H1 (cell line): ENCODE results near the gene LIF. TPM values are rescaled to one million over a fixed set of nuclear protein-coding genes. Genes with fewer than 3 reads are reported as not detected.

Experiments
- CTCF ChIA-PET: fragments of 300-600 bp; sonication (Branson Sonifier 250); formaldehyde crosslinking; loops from one replicate; lab custom pipeline; 2021; ENCODE audit not compliant: partially characterized antibody; lab: Charles Lee
- POLR2A ChIA-PET: fragments of 300-600 bp; sonication (Branson Sonifier 250); formaldehyde crosslinking; loops from one replicate; lab custom pipeline; 2021; ENCODE audit warnings: inconsistent platforms; ENCODE audit not compliant: partially characterized antibody; lab: Charles Lee
- DNase-seq, 2 experiments: peaks; one replicate each; pipeline versions ENCODE4 v3.0.0 to v3.0.0-alpha.2; 2010 to 2022; ENCODE audit warnings: low spot score in 2 of 2, low read depth in 1 of 2, mixed read lengths in 1 of 2
- FAIRE-seq: peaks from 2 replicates; lab custom pipeline; 2011; peaks lifted over from hg19 to GRCh38; lab: Jason Lieb, UNC
- H2AFZ ChIP-seq: 2 replicates; pipeline ENCODE4 v1.8.1; 2012; ENCODE audit warnings: low read length, inconsistent platforms
- H2AK5ac ChIP-seq: 2 replicates; pipeline ENCODE4 v1.6.1; 2013; ENCODE audit warnings: low read depth, low read length
- H2BK120ac ChIP-seq: replicated peaks from 2 replicates; pipeline ENCODE3; 2013; ENCODE audit warnings: low read depth, low read length, inconsistent platforms
- H2BK12ac ChIP-seq: 2 replicates; pipeline ENCODE4 v1.6.1; 2013; ENCODE audit warnings: low read depth, low read length
- H2BK15ac ChIP-seq: 2 replicates; pipeline ENCODE4 v1.6.1; 2013; ENCODE audit warnings: low read length
- H2BK20ac ChIP-seq: 2 replicates; pipeline ENCODE4 v1.6.1; 2013; ENCODE audit warnings: low read length
- H2BK5ac ChIP-seq: 2 replicates; pipeline ENCODE4 v1.6.1; 2013; ENCODE audit warnings: low read depth, low read length
- H3K14ac ChIP-seq: 2 replicates; pipeline ENCODE4 v1.6.1; 2013; ENCODE audit warnings: inconsistent platforms; ENCODE audit not compliant: insufficient read length
- H3K18ac ChIP-seq: 2 replicates; pipeline ENCODE4 v1.6.1; 2013; ENCODE audit warnings: low read length; ENCODE audit errors: extremely low read depth
- H3K23ac ChIP-seq: 2 replicates; pipeline ENCODE4 v1.6.1; 2013; ENCODE audit warnings: inconsistent platforms; ENCODE audit not compliant: insufficient read length
- H3K23me2 ChIP-seq: 2 replicates; pipeline ENCODE4 v1.6.1; 2013; ENCODE audit warnings: low read depth, low read length
- H3K27ac ChIP-seq: 2 replicates; pipeline ENCODE4 v1.6.1; 2011; ENCODE audit warnings: low read depth, low read length, inconsistent platforms
- H3K27me3 ChIP-seq, 4 experiments: replicated peaks in 1 of 4; 1 replicate in 1 of 4; 2 replicates in 3 of 4; pipeline versions ENCODE4 v1.6.1 to v1.8.1; 2011 to 2013; ENCODE audit warnings: low read length in 3 of 4, mild to moderate bottlenecking in 3 of 4, inconsistent platforms in 2 of 4, mixed read lengths in 2 of 4, moderate library complexity in 1 of 4; ENCODE audit not compliant: control insufficient read depth in 3 of 4, insufficient read depth in 3 of 4; ENCODE audit errors: extremely low read depth in 1 of 4
- H3K36me3 ChIP-seq, 4 experiments: 2 replicates each; pipeline versions ENCODE4 v1.6.1 to v1.8.1; 2011 to 2013; ENCODE audit warnings: mild to moderate bottlenecking in 4 of 4, low read length in 3 of 4, moderate library complexity in 2 of 4, control low read depth in 1 of 4, inconsistent platforms in 1 of 4; ENCODE audit not compliant: insufficient read depth in 4 of 4, control insufficient read depth in 2 of 4
- H3K4ac ChIP-seq: replicated peaks from 2 replicates; pipeline ENCODE3; 2013; ENCODE audit warnings: low read length, low read depth, mixed read lengths, inconsistent platforms; ENCODE audit not compliant: insufficient read length
- H3K4me1 ChIP-seq, 4 experiments: replicated peaks in 1 of 4; 1 replicate in 1 of 4; 2 replicates in 3 of 4; pipeline versions ENCODE4 v1.6.1 to v1.8.1; 2011 to 2013; ENCODE audit warnings: low read length in 3 of 4, inconsistent platforms in 2 of 4, mixed read lengths in 1 of 4; ENCODE audit not compliant: insufficient read depth in 4 of 4, control insufficient read depth in 3 of 4
- H3K4me2 ChIP-seq, 2 experiments: 2 replicates each; pipeline versions ENCODE4 v1.6.1 to v1.8.1; 2011 to 2013; ENCODE audit warnings: low read depth in 2 of 2, low read length in 2 of 2, control low read depth in 1 of 2, inconsistent platforms in 1 of 2, mild to moderate bottlenecking in 1 of 2; ENCODE audit not compliant: insufficient read depth in 1 of 2
- H3K4me3 ChIP-seq, 4 experiments: fragments of 200-600, 300-600 bp in 1 of 4; sonication (generic), shearing (Covaris generic), sonication (Bioruptor Twin) in 1 of 4; 2 replicates each; pipeline versions ENCODE4 v1.5.1 to v1.8.1; 2011 to 2016; ENCODE audit warnings: low read length in 4 of 4, low read depth in 3 of 4, control low read depth in 2 of 4, inconsistent platforms in 2 of 4, mild to moderate bottlenecking in 2 of 4, mixed read lengths in 1 of 4, moderate library complexity in 1 of 4; ENCODE audit not compliant: insufficient read depth in 2 of 4; ENCODE audit errors: extremely low read depth in 1 of 4
- H3K56ac ChIP-seq: replicated peaks from 2 replicates; pipeline ENCODE3; 2013; ENCODE audit warnings: low read depth, mild to moderate bottlenecking, mixed read lengths, low read length, inconsistent platforms; ENCODE audit not compliant: insufficient read length
- H3K79me1 ChIP-seq: 2 replicates; pipeline ENCODE4 v1.6.1; 2013; ENCODE audit warnings: low read depth, low read length, control low read depth
- H3K79me2 ChIP-seq, 2 experiments: 2 replicates each; pipeline versions ENCODE4 v1.6.1 to v1.8.1; 2012 to 2013; ENCODE audit warnings: low read length in 2 of 2, mild to moderate bottlenecking in 2 of 2, inconsistent platforms in 1 of 2; ENCODE audit not compliant: insufficient read depth in 2 of 2, control insufficient read depth in 1 of 2
- H3K9ac ChIP-seq, 4 experiments: replicated peaks in 1 of 4; 1 replicate in 1 of 4; 2 replicates in 3 of 4; pipeline versions ENCODE4 v1.6.1 to v1.8.1; 2011 to 2013; ENCODE audit warnings: low read depth in 3 of 4, low read length in 3 of 4, control low read depth in 2 of 4, mild to moderate bottlenecking in 2 of 4, moderate library complexity in 2 of 4, inconsistent platforms in 1 of 4; ENCODE audit errors: extremely low read depth in 1 of 4
- H3K9me3 ChIP-seq, 2 experiments: 2 replicates each; pipeline versions ENCODE4 v1.6.1 to v1.8.1; 2012 to 2013; ENCODE audit warnings: mild to moderate bottlenecking in 2 of 2, moderate library complexity in 2 of 2, control low read depth in 1 of 2, inconsistent platforms in 1 of 2, low read depth in 1 of 2, low read length in 1 of 2, mixed read lengths in 1 of 2; ENCODE audit not compliant: insufficient read depth in 2 of 2
- H4K20me1 ChIP-seq, 2 experiments: replicated peaks in 1 of 2; 2 replicates each; pipeline versions ENCODE3 to v1.8.1; 2011 to 2013; ENCODE audit warnings: inconsistent platforms in 2 of 2, low read length in 2 of 2, mild to moderate bottlenecking in 1 of 2; ENCODE audit not compliant: insufficient read depth in 2 of 2, control insufficient read depth in 1 of 2
- H4K5ac ChIP-seq: 2 replicates; pipeline ENCODE4 v1.6.1; 2013; ENCODE audit warnings: low read length, low read depth, mixed read lengths, inconsistent platforms; ENCODE audit not compliant: insufficient read length
- H4K8ac ChIP-seq: 2 replicates; pipeline ENCODE4 v1.8.0; 2013; ENCODE audit warnings: mild to moderate bottlenecking, moderate library complexity, low read length, inconsistent platforms; ENCODE audit not compliant: insufficient read depth; ENCODE audit errors: extremely low read depth
- H4K91ac ChIP-seq: replicated peaks from 2 replicates; pipeline ENCODE3; 2013; ENCODE audit warnings: low read length, mixed read lengths, inconsistent platforms; ENCODE audit not compliant: insufficient read length
- JUND ChIP-seq: IDR thresholded peaks from 2 replicates; pipeline ENCODE4 v1.6.1; 2011; ENCODE audit warnings: mild to moderate bottlenecking, improper control_type of control experiment, low read length
- SP1 ChIP-seq: IDR thresholded peaks from 2 replicates; pipeline ENCODE4 v1.6.1; 2011; ENCODE audit warnings: low read depth, low read length
- WGBS, 2 experiments: shearing (Covaris generic) in 1 of 2; methylation state at CpG; one replicate each; pipeline versions ENCODE4 v1.1.6 to v1.1.7; 2013 to 2015; ENCODE audit warnings: low lambda C conversion rate in 2 of 2, mixed read lengths in 2 of 2, inconsistent platforms in 1 of 2, low coverage in 1 of 2, missing lambda C conversion rate in 1 of 2; ENCODE audit not compliant: insufficient replicate concordance in 2 of 2, insufficient coverage in 1 of 2, insufficient read length in 1 of 2; ENCODE audit errors: extremely low coverage in 1 of 2, missing lambda C conversion rate in 1 of 2; 5-methylcytosine and 5-hydroxymethylcytosine counted together
- polyA plus RNA-seq, 7 experiments: library from polyadenylated mRNA; depleted of rRNA in 3 of 7; stranded (reverse) in 5 of 7; unstranded in 2 of 7; fragments of >200 nt in 5 of 7; fragments of 200-250 nt in 2 of 7; gene quantifications; 1 replicate in 5 of 7; 2 replicates in 1 of 7; 4 replicates in 1 of 7; pipeline versions ENCODE4 v1.2.1 to v1.2.3, GENCODE V29; 2011 to 2013; ENCODE audit warnings: missing spikeins in 2 of 7, mixed read lengths in 2 of 7
- total RNA-seq: library from RNA; stranded (reverse); fragmentation: NEBNext Ultra II Directional; extraction: Animal tissue kit (Norgen Biotek cat#: 25700); gene quantifications from 2 replicates; pipeline ENCODE4 v1.2.1, GENCODE V29; 2021

LIF gene
- total and polyA plus RNA-seq, 2 of the 8 experiments (the other 6 are each of a cell fraction or from before 2014, with no cell fraction given), result 3.3 to 3.5 TPM

- Histone ChIP-seq H4K20me1 (no peaks in the 10 kb centered on the region), H3K36me3 (no peaks in the 10 kb centered on the region), H2BK20ac (no peak overlapping the region), H2BK5ac (peak overlapping the region; percentile 22; the same call in 1 of the 2 replicates), H4K5ac (no peak overlapping the region), H3K9ac (no peak overlapping the region), H2AK5ac (no peak overlapping the region), H3K23me2 (no peaks in the 10 kb centered on the region), H3K4me2 (no peak overlapping the region), H3K23ac (no peak overlapping the region), H3K4me1 (peaks cover 0 to 9% (median 2%) of the 10 kb centered on the region in 4 experiments; a peak in 5 of 7 replicates), H3K4me3 (no peak overlapping the region), H3K18ac (no peak overlapping the region), H3K9me3 (no peaks in the 10 kb centered on the region), H2BK120ac (no peak overlapping the region), H3K79me1 (no peaks in the 10 kb centered on the region), H2BK15ac (peak overlapping the region; percentile 46; the same call in 1 of the 2 replicates), H2AFZ (no peak overlapping the region), H3K56ac (no peak overlapping the region), H4K8ac (peak overlapping the region; percentile 20; the same call in 1 of the 2 replicates), H3K14ac (no peak overlapping the region), H3K27ac (no peak overlapping the region), H3K79me2 (peaks cover 0 to 3% of the 10 kb centered on the region in 2 experiments; a peak in 2 of 4 replicates), H3K27me3 (no peaks in the 10 kb centered on the region; a peak in 1 of 7 replicates), H3K4ac (no peak overlapping the region), H2BK12ac (peak overlapping the region; percentile 94), H4K91ac (peak overlapping the region; percentile 30)
- no peak for TF ChIP-seq SP1
- no peak for TF ChIP-seq JUND
- ChIA-PET POLR2A (interaction anchor here (0.6 to 2.4 kb wide), 4 partner anchors 9 to 161 kb away, joined by 3 to 7 read pairs (median 4); no protein-coding TSS in a partner anchor), CTCF (interaction anchor here (0.7 to 3.9 kb wide), 3 partner anchors 95 to 117 kb away, joined by 3 to 13 read pairs (median 3); no protein-coding TSS in a partner anchor)
- no peak for FAIRE-seq
- 86% methylated on average over 23 of the region's 25 CpGs; no CpG with 5 or more reads in 1 of the 2 experiments for WGBS, 2 experiments
- no peak for DNase-seq
Observed at GRCh38 chr22:30205281-30206115, 41.1 kb downstream of the LIF start.
